HS-27A (cell line): ENCODE measurements around the gene HRG.
"Not testable (repeated sequence)": the region's sequence is repeated elsewhere in the genome, so short reads cannot be mapped to it uniquely, and the experiment has no call there.

ENCODE experiments used
- DNase-seq: peaks from one replicate; pipeline ENCODE4 v3.0.0-alpha.2; 2012; ENCODE audit warnings: low read depth, missing footprints

Gene HRG

GRCh38 chr3:186665625-186666188 is at the start of gene HRG:
HRG (plus strand) TSS chr3:186666014; CDS start chr3:186666032, 18 bp downstream.
- no peak for DNase-seq

GRCh38 chr3:186616299-186616617 is 49.6 kb upstream of the HRG start:
- no peak for DNase-seq

GRCh38 chr3:186617036-186617946 is 48.5 kb upstream of the HRG start:
- DNase-seq = peak; percentile 68

- DNase-seq = no peak
Measured at GRCh38 chr3:186618318-186618938, 47.4 kb upstream of the HRG start.

- no peak for DNase-seq
Measured at GRCh38 chr3:186619787-186620212, 46.0 kb upstream of the HRG start.

- DNase-seq = no peak
Measured at GRCh38 chr3:186620213-186621092, 45.4 kb upstream of the HRG start.

- DNase-seq = no peak
Measured at GRCh38 chr3:186621894-186622650, 43.7 kb upstream of the HRG start.

- no peak for DNase-seq
Measured at GRCh38 chr3:186622651-186623310, 43.0 kb upstream of the HRG start.

- no peak for DNase-seq
Measured at GRCh38 chr3:186624598-186624997, 41.2 kb upstream of the HRG start.

GRCh38 chr3:186625600-186626042 is 40.2 kb upstream of the HRG start:
- no peak for DNase-seq

GRCh38 chr3:186626254-186626847 is 39.5 kb upstream of the HRG start:
- no peak for DNase-seq

GRCh38 chr3:186627852-186628414 is 37.9 kb upstream of the HRG start:
- DNase-seq = no peak

GRCh38 chr3:186628756-186629155 is 37.1 kb upstream of the HRG start:
- DNase-seq = no peak

GRCh38 chr3:186630950-186631641 is 34.7 kb upstream of the HRG start:
- no peak for DNase-seq

- no peak for DNase-seq
Measured at GRCh38 chr3:186633481-186633880, 32.3 kb upstream of the HRG start.

GRCh38 chr3:186634207-186634606 is 31.6 kb upstream of the HRG start:
- not testable (repeated sequence) for DNase-seq

- no peak for DNase-seq
Measured at GRCh38 chr3:186635532-186635931, 30.3 kb upstream of the HRG start.

- no peak for DNase-seq
Measured at GRCh38 chr3:186636536-186636935, 29.3 kb upstream of the HRG start.

- DNase-seq = no peak
Measured at GRCh38 chr3:186637686-186638085, 28.1 kb upstream of the HRG start.
